H9 (cell line): ENCODE data around the gene ANGPT4. TPM values are rescaled to one million over a fixed set of nuclear protein-coding genes. Genes with fewer than 3 reads are reported as not detected.

ENCODE experiments used
- DNase-seq: peaks from one replicate; pipeline ENCODE4 v3.0.0-alpha.2; 2017
- H2AFZ ChIP-seq: one replicate; pipeline ENCODE4 v1.6.1; 2013; ENCODE audit warnings: mild to moderate bottlenecking, low read length, control low read depth, moderate library complexity
- H2AK5ac ChIP-seq: 2 replicates; pipeline ENCODE4 v1.6.1; 2013; ENCODE audit warnings: low read length, control low read depth, mixed read lengths; ENCODE audit not compliant: insufficient read length
- H2BK120ac ChIP-seq: one replicate; pipeline ENCODE4 v1.6.1; 2013; ENCODE audit warnings: low read depth, mild to moderate bottlenecking, low read length, control low read depth, inconsistent platforms; ENCODE audit not compliant: poor library complexity, severe bottlenecking
- H2BK12ac ChIP-seq: 2 replicates; pipeline ENCODE4 v1.6.1; 2013; ENCODE audit warnings: low read length, control low read depth, mixed read lengths, low read depth; ENCODE audit not compliant: insufficient read length
- H2BK15ac ChIP-seq: 2 replicates; pipeline ENCODE4 v1.6.1; 2013; ENCODE audit warnings: low read depth, low read length, control low read depth
- H2BK20ac ChIP-seq: one replicate; pipeline ENCODE4 v1.6.1; 2013; ENCODE audit warnings: low read depth, mild to moderate bottlenecking, low read length, control low read depth, inconsistent platforms; ENCODE audit not compliant: poor library complexity, severe bottlenecking
- H2BK5ac ChIP-seq: 2 replicates; pipeline ENCODE4 v1.6.1; 2013; ENCODE audit warnings: low read length, control low read depth, mixed read lengths; ENCODE audit not compliant: insufficient read length
- H3K14ac ChIP-seq: 2 replicates; pipeline ENCODE4 v1.6.1; 2013; ENCODE audit warnings: low read length, control low read depth; ENCODE audit not compliant: insufficient read depth
- H3K18ac ChIP-seq: 2 replicates; pipeline ENCODE4 v1.6.1; 2013; ENCODE audit warnings: low read depth, mild to moderate bottlenecking, mixed read lengths, low read length, control low read depth; ENCODE audit not compliant: insufficient read length
- H3K23ac ChIP-seq: 2 replicates; pipeline ENCODE4 v1.6.1; 2013; ENCODE audit warnings: low read length, control low read depth, mixed read lengths, low read depth; ENCODE audit not compliant: insufficient read length
- H3K23me2 ChIP-seq: 2 replicates; pipeline ENCODE4 v1.6.1; 2013; ENCODE audit warnings: low read depth, mild to moderate bottlenecking, mixed read lengths, low read length, control low read depth; ENCODE audit not compliant: insufficient read length, poor library complexity, severe bottlenecking
- H3K27ac ChIP-seq: 2 replicates; pipeline ENCODE4 v1.5.1; 2013; ENCODE audit warnings: low read length, control low read depth, mixed read lengths, low read depth; ENCODE audit not compliant: insufficient read length
- H3K27me3 ChIP-seq: 2 replicates; pipeline ENCODE4 v1.6.1; 2013; ENCODE audit warnings: low read length, control low read depth, inconsistent platforms; ENCODE audit not compliant: insufficient read depth
- H3K4ac ChIP-seq: 2 replicates; pipeline ENCODE4 v1.6.1; 2013; ENCODE audit warnings: low read depth, mild to moderate bottlenecking, control low read depth, inconsistent platforms, low read length, moderate library complexity
- H3K4me1 ChIP-seq: 2 replicates; pipeline ENCODE4 v1.6.1; 2013; ENCODE audit warnings: low read length, control low read depth, inconsistent platforms; ENCODE audit not compliant: insufficient read depth
- H3K4me2 ChIP-seq: 2 replicates; pipeline ENCODE4 v1.6.1; 2013; ENCODE audit warnings: low read length, control low read depth, mixed read lengths; ENCODE audit not compliant: insufficient read length, insufficient read depth
- H3K56ac ChIP-seq: 2 replicates; pipeline ENCODE4 v1.6.1; 2013; ENCODE audit warnings: low read depth, mild to moderate bottlenecking, mixed read lengths, low read length, control low read depth; ENCODE audit not compliant: insufficient read length
- H3K79me1 ChIP-seq: 2 replicates; pipeline ENCODE4 v1.6.1; 2013; ENCODE audit warnings: low read depth, mild to moderate bottlenecking, moderate library complexity, low read length, control low read depth, inconsistent platforms; ENCODE audit not compliant: insufficient read depth, poor library complexity, severe bottlenecking
- H3K79me2 ChIP-seq: 2 replicates; pipeline ENCODE4 v1.6.1; 2013; ENCODE audit warnings: low read length, control low read depth, inconsistent platforms; ENCODE audit not compliant: insufficient read depth
- H3K9ac ChIP-seq: 2 replicates; pipeline ENCODE4 v1.6.1; 2013; ENCODE audit warnings: low read length, control low read depth, mixed read lengths; ENCODE audit not compliant: insufficient read length; ENCODE audit errors: extremely low read depth
- H3K9me3 ChIP-seq: one replicate; pipeline ENCODE4 v1.6.1; 2013; ENCODE audit warnings: low read depth, low read length, inconsistent platforms; ENCODE audit not compliant: control insufficient read depth
- H3T11ph ChIP-seq: one replicate; pipeline ENCODE4 v1.6.1; 2013; ENCODE audit warnings: mild to moderate bottlenecking, low read length, control low read depth, inconsistent platforms
- H4K20me1 ChIP-seq: one replicate; pipeline ENCODE4 v1.6.1; 2013; ENCODE audit not compliant: control insufficient read depth, insufficient read length, insufficient read depth
- H4K5ac ChIP-seq: 2 replicates; pipeline ENCODE4 v1.6.1; 2013; ENCODE audit warnings: low read depth, mild to moderate bottlenecking, mixed read lengths, low read length, control low read depth; ENCODE audit not compliant: insufficient read length
- H4K8ac ChIP-seq: replicated peaks from 2 replicates; pipeline ENCODE4 v1.6.1; 2013; ENCODE audit warnings: low read length, control low read depth, mixed read lengths, low read depth; ENCODE audit not compliant: insufficient read length
- H4K91ac ChIP-seq: 2 replicates; pipeline ENCODE4 v1.6.1; 2013; ENCODE audit warnings: low read depth, mild to moderate bottlenecking, moderate library complexity, mixed read lengths, low read length, control low read depth; ENCODE audit not compliant: insufficient read length
- H3K27ac Mint-ChIP-seq, 3 experiments: 2 replicates in 2 of 3; 3 replicates in 1 of 3; pipeline ENCODE4 v1.8.0; 2020 to 2021; ENCODE audit warnings: mixed read lengths in 3 of 3, mild to moderate bottlenecking in 1 of 3, moderate library complexity in 1 of 3
- H3K27me3 Mint-ChIP-seq: 2 replicates; pipeline ENCODE4 v1.8.0; 2021; ENCODE audit warnings: low read depth, mild to moderate bottlenecking, moderate library complexity, mixed read lengths
- H3K36me3 Mint-ChIP-seq, 3 experiments: 2 replicates in 2 of 3; 3 replicates in 1 of 3; pipeline ENCODE4 v1.8.0; 2020 to 2021; ENCODE audit warnings: low read depth in 3 of 3, mixed read lengths in 3 of 3; ENCODE audit not compliant: insufficient read depth in 1 of 3
- H3K4me1 Mint-ChIP-seq, 2 experiments: 2 replicates each; pipeline ENCODE4 v1.8.0; 2020; ENCODE audit warnings: mixed read lengths in 2 of 2
- H3K4me3 Mint-ChIP-seq, 2 experiments: 2 replicates in 1 of 2; 3 replicates in 1 of 2; pipeline ENCODE4 v1.8.0; 2020 to 2021; ENCODE audit warnings: mild to moderate bottlenecking in 2 of 2, mixed read lengths in 2 of 2, moderate library complexity in 1 of 2
- H3K9me3 Mint-ChIP-seq, 2 experiments: 2 replicates in 1 of 2; 3 replicates in 1 of 2; pipeline ENCODE4 v1.8.0; 2020; ENCODE audit warnings: mild to moderate bottlenecking in 2 of 2, mixed read lengths in 2 of 2, moderate library complexity in 1 of 2
- CTCF ChIP-seq: fragments of 200-600 bp; sonication (generic); conservative IDR thresholded peaks from 3 replicates; pipeline ENCODE4 v1.8.0; 2021; ENCODE audit warnings: antibody characterized with exemption, mild to moderate bottlenecking
- WGBS: extraction: QIAGEN DNeasy Blood & Tissue Kit; methylation state at CpG from one replicate; pipeline ENCODE4 v1.1.7; 2013; ENCODE audit warnings: missing lambda C conversion rate, low lambda C conversion rate, mixed read lengths; ENCODE audit not compliant: insufficient read length; ENCODE audit errors: extremely low coverage; 5-methylcytosine and 5-hydroxymethylcytosine counted together
- total RNA-seq: library from RNA; stranded (reverse); gene quantifications from 2 replicates; pipeline ENCODE4 v1.2.1, GENCODE V29; 2021

Gene ANGPT4
- total RNA-seq, 1 experiment from 2014 or later: 0.11 TPM

GRCh38 chr20:873875-874607 lies 42.1 kb downstream of the ANGPT4 start:
- Mint-ChIP-seq H3K27me3 (peaks cover 31% of the 10 kb centered on the region), H3K9me3 (no peaks in the 10 kb centered on the region), H3K4me3 (no peak overlapping the region), H3K36me3 (no peaks in the 10 kb centered on the region), H3K27ac (0 out of 7 replicates have a peak overlapping the region, but pooled peaks of 1 of the 3 experiments have one; percentile 40), H3K4me1 (peaks cover 7 to 14% of the 10 kb centered on the region in 2 experiments)
- TF ChIP-seq CTCF: no peak
- H3K4ac ChIP-seq: no peak overlapping the region
- H3K23me2 ChIP-seq: no peaks in the 10 kb centered on the region
- H4K5ac ChIP-seq: no peak overlapping the region
- no peaks in the 10 kb centered on the region for H3K27me3 ChIP-seq
- H3K27ac ChIP-seq: no peak overlapping the region
- no peak overlapping the region for H3K23ac ChIP-seq
- H3K9me3 ChIP-seq: no peaks in the 10 kb centered on the region
- no peaks in the 10 kb centered on the region for H3K4me1 ChIP-seq
- no peaks in the 10 kb centered on the region for H4K20me1 ChIP-seq
- H2BK15ac ChIP-seq: no peak overlapping the region
- H3K79me2 ChIP-seq: no peaks in the 10 kb centered on the region
- H2BK20ac ChIP-seq: no peak overlapping the region
- H3K9ac ChIP-seq: no peak overlapping the region
- no peak for DNase-seq
- no peak overlapping the region for H4K8ac ChIP-seq
- no peak overlapping the region for H3K14ac ChIP-seq
- no peak overlapping the region for H2BK5ac ChIP-seq
- H2AFZ ChIP-seq: no peak overlapping the region
- H2BK12ac ChIP-seq: no peak overlapping the region
- no CpG with 5 or more reads among the region's 10 CpGs for WGBS
- no peaks in the 10 kb centered on the region for H3K79me1 ChIP-seq
- H3K56ac ChIP-seq: no peak overlapping the region
- no peak overlapping the region for H4K91ac ChIP-seq
- no peak overlapping the region for H3K18ac ChIP-seq
- H2AK5ac ChIP-seq: no peak overlapping the region
- H3T11ph ChIP-seq: no peak overlapping the region
- H3K4me2 ChIP-seq: no peak overlapping the region
- H2BK120ac ChIP-seq: no peak overlapping the region
